ENCODE results near the gene TOM1L2.
"Not testable (repeated sequence)": the region's sequence is repeated elsewhere in the genome, so short reads cannot be mapped to it uniquely, and the experiment has no call there.

The TOM1L2 gene

DNA sequence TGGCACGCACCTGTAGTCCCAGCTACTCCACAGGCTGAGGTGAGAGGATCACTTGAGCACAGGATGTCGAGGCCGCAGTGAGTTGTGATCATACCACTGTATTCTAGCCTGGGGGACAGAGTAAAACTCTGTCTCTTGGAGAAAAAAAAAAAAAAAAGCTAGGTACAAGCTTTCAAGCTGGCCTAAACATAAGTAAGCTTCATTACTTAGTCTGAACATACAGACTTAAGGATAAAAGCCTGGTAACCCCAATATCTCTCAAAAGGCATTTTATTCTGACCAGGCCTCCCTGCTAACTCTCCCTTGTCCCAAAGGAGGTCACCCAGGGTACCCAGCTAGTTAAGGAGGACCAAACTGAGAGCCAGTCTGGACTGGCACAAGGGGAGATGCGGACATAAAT lies 46.2 kb downstream of the TOM1L2 start:
- DNase-seq (ENCODE audit: low spot score) (no peak), FAIRE-seq (no peak)

DNA sequence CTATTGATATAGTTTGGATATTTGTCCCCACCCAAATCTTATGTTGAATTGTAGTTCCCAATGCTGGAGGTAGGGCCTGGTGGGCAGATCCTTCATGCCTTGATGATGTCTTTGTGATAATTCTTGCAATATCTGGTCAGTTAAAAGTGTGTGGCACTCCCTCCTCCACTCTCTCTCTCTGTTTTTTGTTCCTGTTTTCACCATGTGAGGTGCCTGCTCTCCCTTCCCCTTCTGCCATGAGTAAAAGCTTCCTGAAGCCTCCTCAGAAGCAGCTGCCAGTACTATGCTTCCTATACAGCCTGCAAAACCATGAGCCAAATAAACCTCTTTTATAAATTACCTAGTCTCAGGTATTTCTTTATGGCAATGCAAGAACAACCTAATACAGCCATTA lies 47.3 kb downstream of the TOM1L2 start:
- FAIRE-seq = no peak
- no peak for DNase-seq (ENCODE audit: low spot score)

DNA sequence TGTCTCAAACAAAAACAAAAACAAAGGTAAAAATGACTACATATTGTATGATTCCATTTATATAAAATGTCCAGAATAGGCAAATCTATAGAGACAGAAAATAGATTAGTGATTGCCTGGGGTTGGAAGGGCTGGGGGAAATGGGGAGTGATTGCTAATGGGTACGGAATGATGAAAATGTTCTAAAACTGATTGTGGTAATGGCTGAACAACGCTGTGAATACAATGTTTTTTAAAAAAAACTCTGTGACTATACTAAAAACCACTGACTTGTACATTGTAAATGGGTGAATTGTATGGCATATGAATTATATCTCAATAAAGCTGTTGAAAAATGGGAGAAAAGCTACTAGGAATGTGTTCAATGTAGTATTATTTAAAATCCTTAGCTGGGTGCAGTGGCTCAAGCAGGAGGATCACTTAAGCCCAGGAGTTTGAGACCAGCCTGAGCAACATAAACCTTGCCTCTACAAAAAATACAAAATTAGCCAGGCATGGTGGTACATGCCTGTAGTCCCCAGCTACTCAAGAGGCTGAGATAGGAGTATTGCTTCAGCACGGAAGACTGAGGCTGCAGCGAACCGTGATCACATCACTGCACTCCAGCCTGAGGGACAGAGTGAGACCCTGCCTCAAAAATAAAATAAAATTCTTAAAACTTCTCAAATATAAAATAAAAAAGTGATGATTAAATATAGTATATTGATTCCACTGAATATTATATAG lies 47.9 kb downstream of the TOM1L2 start:
- no peak for FAIRE-seq
- DNase-seq (ENCODE audit: low spot score) = no peak

DNA sequence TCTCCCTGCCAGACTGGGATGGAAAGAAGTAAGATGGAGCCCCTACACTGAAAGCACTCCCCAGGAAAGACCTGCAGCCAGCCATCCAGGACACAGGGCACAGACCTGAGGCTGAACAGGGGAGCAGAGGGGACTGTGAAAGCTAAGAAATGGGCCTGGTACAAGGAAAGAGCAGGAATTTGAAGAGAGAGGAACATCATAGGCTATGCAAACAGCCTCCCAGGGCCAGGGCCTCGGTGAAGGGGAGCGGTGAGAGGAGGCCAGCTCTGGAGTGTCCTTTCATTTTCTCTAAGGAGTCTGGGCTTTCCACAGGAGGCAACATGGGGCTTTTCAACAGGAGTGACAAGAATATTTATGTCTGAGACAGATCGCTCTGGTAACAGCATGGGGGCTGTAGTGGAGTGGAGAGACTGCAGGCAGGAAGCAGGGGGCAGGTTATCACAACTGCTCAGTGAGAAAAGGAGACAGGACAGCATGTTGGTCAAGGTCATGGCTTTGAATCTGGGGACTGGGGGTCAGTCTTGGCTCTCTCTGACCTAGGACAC lies 50.1 kb downstream of the TOM1L2 start:
- no peak for FAIRE-seq
- DNase-seq (ENCODE audit: low spot score) = no peak

DNA sequence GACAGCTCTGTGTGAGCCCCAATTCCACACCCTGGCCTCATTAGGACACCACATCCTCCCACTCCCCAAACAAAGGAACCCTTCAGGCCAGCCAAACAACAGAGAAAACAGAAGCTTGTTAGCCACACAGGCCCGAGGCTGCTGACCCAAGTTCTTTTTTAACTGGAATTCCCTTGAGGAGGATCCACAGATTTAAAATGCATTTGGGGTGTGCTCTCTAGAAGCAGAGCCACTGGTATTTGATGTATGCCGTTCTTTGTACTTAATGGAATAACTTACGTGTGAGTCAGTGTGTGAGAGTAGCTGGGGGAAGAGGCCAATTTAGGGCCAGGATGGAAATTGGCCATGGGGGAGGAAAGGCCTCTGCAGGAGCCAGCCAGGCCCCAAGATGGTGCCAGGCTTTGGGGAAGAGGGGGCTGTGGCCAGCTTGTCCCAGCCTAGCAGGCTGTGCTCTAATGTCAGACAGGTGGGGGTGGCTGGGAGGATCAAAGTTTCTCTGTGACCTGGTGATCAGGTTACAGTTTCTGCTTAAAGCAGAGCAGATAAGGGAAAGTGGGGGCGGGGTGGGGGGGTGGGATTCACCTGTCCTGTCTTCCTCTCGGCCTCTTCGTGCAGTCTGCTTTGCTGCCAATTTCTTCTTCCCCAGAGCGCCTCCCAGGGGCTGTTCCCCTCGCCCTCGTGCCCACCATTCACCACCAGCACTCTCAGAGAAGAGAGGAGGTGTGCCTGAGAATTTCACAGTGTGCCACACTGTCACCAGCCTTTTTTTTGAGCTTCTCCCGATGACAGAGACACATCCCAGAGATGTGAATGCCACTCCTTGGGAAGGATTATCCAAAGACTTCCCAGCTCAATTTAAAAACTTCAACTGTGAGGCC lies 50.8 kb downstream of the TOM1L2 start:
- FAIRE-seq = peak; percentile 13
- DNase-seq (ENCODE audit: low spot score) = peak; percentile 83

DNA sequence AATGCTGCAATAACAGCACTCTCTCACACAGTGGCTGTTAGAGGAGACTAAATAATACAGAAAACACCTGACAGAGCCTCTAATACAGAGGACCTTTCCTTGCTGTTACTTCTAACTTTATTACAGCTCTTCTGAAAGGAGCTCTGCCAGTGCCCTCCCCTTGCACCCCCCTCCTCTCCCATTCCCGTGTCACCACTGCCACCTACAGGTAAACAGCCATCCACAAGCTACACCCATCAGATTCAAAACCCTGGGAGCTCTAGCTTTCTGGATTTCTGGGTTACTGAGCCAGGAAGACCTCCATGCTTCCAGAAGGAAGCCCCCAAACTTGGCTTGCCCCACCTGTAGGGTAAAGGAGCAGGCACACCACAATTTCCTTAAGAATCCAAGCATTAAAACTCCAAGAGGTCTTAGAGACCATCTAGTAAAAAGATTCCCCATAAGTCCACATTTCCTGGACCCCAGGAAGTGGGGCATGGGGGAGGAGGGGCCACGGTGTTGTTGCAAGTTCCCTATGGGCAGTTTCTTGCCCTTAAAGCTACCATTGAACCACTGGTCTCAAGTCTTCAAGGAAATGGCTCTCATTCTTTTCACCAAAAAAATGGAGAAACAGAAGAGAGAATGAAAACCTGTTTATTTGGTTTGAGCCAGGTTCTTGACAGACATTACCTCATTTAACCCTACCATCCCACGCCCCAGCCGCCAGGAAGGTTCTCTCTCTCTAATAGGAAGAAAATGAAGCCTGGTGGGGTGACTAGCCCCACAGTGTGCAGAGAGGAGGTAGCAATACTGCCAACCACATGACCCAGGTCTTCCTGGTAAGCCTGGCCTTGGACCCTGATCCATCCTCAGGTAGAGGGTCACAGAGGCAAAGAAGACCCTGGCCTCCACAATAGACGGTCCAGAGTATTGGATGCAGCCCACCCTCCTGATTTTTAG lies 52.8 kb downstream of the TOM1L2 start:
- DNase-seq (ENCODE audit: low spot score) (peak; percentile 70), FAIRE-seq (no peak)

DNA sequence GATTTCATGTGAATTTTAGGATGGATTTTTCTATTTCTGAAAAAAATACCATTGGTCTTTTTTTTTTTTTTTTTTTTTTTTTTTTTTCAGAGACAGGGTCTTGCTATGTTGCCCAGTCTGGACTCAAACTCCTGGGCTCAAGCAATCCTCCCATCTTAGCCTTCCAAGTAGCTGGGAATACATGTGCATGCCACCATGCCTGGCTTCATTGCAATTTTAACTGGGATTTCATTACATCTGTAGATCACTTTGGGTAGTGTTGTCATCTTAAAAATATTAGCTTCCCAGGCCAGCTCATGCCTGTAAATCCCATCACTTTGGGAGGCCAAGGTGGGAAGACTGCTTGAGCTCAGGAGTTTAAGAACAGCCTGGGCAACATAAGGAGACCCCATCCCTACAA lies 54.8 kb downstream of the TOM1L2 start:
- FAIRE-seq = no peak
- DNase-seq (ENCODE audit: low spot score) = no peak

DNA sequence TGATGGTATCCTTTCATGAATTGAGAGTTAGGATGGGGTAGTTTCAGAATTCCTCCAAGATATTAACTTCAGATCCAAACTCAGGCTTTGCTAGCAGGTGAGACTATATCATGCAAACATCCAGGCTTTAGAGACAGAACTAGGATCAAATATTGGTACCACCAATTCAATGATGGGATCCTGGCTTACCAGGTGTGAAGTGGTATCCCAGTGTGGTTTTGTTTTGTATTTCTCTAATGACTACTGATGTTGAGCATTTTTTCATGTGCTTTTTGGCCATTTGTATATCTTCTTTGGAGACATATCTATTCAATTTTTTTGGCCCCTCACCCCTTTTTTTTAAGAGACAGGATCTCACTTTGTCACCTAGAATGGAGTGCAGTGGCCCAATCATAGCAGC lies 57.0 kb downstream of the TOM1L2 start:
- FAIRE-seq = no peak
- no peak for DNase-seq (ENCODE audit: low spot score)

DNA sequence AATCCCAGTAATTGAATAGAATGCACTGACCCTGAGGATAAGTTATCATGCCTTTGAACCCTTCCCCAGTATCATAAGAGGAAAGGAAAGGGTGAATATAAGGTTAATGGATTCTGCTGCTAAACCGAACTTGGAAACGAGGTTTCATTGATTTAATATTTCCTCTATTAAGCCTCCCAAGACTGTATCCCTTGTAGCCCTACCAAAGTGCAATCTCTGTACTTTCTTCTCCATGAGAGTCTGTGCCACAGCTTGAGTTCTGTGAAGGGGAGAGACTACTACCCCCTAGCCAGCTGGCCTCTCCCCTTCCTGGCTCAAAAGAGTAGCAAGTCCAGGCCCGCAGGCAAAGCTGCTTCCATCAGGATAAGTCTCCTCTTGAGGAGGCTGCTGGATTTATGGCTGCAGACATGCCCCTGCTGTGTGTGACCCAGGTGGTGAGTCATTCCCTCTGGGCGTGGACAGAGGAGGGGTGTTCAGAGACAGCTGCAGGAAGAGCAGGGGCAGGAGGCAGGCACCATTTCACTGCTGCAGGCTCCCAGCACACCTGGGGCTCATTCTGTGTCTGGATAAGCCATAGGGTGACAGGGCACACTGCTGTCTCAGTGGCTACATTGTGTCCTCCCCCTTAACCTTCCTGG lies 58.4 kb downstream of the TOM1L2 start:
- FAIRE-seq (peak; percentile 97), DNase-seq (ENCODE audit: low spot score) (peak; percentile 94)

DNA sequence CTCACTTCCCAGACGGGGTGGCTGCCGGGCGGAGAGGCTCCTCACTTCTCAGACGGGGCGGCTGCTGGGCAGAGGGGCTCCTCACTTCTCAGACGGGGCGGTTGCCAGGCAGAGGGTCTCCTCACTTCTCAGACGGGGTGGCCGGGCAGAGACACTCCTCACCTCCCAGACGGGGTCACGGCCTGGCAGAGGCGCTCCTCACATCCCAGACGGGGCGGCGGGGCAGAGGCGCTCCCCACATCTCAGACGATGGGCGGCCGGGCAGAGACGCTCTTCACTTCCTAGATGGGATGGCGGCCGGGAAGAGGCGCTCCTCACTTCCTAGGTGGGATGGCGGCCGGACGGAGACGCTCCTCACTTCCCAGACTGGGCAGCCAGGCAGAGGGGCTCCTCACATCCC lies 59.9 kb downstream of the TOM1L2 start:
- FAIRE-seq; DNase-seq (ENCODE audit: low spot score): not testable (repeated sequence)

DNA sequence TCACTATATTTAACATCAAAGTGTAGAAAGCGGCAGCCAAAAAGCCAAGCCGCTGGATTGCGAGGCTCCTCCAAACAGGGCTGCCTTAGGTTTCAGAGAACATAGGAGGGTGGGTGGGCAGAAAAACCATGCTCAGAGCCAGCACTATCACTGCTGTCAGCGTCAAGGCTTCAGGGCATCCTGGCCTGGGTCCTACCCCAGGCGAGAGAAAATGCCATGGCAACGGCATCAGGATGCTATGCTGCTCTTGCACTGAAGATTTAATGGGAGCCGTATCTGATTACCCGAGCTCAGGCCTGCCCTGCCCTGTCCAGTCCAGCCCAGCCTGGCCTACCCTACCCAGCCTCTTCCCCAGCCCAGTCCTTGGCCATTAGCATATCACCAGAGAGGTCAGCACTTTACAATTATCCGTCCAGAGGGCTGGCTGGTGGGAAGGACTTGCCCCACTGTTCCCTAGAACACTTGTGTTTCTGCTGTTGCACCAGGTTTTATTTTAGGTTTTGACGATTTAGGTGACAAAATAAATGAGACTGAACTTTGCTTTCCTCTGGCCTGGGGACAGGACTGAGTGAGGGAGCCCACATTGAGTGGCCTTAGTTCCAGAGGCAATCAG lies 61.1 kb downstream of the TOM1L2 start:
- FAIRE-seq (no peak), DNase-seq (ENCODE audit: low spot score) (no peak)

DNA sequence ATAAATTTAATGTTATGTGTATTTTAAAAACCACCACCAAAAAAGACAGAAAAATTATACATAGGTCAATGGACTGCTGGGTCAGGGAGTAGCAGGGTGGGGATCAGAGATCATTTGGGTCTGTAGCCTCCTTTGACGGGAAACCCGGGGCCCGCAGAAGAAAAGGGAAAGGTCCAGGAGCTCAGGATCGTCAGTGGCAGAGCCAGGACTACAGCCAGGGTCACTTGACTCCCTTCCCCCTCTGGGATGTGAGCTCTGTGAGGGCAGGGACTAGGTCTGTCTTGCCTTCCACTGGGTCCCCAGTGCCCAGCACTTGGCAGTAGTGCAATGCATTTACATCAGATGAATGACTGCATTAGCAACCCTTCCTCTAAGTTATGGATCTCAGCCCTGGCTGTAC lies 62.1 kb downstream of the TOM1L2 start:
- DNase-seq (ENCODE audit: low spot score) = no peak
- no peak for FAIRE-seq

DNA sequence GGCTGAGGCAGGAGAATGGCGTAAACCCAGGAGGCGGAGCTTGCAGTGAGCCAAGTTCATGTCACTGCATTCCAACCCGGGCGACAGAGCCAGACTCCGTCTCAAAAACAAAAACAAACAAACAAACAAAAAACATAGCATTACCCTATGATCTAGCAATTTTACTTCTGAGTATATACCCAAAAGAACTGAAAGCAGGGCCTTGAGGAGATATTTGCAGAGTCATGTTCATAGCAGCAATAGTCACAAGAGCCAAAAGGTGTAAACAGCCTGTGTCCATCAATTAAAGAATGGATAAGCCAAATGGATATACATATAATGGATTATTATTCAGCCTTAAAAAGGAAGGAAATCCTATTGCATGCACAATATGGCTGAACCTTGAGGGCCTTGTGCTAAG lies 63.1 kb downstream of the TOM1L2 start:
- DNase-seq (ENCODE audit: low spot score) (no peak), FAIRE-seq (no peak)

DNA sequence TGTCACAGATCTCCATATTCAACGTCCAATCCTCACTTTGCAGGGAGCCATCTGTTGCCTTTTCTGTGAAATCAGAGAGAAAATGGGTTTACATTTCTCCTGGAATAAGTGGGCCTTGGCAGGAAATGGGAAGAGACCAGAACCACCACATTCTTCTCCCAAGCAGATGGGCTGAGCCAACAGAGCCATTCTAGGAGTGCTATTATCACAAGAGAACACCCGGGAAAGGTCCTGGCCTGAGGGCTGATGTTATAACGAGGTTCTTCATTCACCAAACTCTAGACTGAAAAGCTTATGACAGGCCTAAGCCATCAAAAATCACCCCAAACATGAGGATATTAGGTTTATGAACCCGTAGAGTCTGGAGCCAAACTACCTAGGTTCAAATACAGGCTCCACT lies 64.7 kb downstream of the TOM1L2 start:
- DNase-seq (ENCODE audit: low spot score) = no peak
- no peak for FAIRE-seq

DNA sequence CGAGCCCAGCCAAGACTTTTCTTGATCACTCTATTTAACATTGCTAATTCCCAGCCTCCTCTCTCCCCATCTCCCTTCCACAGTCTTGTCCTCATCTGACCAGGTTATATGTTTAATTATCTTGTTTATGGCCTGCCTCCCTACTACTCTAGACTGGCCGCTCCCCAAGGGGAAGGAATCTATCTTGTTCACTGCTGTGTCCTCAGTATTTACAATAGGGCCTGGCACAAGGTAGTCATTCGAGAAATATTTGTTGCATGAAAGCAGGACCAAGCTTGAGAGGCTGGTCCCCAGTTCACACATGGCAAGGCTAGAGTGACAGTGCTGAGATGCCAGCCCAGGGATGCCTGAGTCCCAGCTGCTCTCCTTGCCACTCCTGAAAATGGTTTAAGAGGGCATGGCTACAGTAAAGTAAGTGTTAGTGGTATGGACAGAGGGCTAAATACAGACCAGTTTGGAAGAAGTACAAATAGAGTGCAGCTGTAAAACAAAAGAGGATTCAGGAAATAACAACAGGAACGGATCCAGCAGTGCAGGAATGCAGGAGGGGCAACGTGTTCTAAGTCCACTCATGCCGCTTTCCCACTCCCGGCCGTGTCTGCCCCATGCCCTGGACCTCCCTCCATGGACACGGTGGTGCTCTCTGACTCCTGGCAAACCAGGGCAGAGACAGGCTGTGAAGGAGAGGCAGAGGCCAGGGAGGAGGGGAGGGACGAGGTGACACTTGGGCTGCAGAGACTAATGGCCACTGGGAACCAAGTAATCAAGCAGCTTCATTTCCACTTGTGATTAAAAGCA lies 65.6 kb downstream of the TOM1L2 start:
- FAIRE-seq (peak; percentile 9), DNase-seq (ENCODE audit: low spot score) (no peak)

DNA sequence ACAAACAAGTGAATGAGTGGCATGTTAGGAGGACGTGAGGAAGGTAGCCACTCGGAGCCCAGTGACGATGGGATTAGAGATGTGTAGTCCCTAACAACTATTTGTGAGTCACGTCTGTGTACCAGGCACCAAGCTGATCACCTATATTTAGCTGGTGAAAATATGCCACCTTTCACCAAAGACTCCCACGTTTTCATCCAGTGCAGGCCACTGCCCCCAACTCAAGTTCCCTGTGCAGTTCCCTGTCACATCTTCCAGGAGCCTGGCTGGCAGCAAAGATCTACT lies 67.2 kb downstream of the TOM1L2 start:
- FAIRE-seq (no peak), DNase-seq (ENCODE audit: low spot score) (no peak)

DNA sequence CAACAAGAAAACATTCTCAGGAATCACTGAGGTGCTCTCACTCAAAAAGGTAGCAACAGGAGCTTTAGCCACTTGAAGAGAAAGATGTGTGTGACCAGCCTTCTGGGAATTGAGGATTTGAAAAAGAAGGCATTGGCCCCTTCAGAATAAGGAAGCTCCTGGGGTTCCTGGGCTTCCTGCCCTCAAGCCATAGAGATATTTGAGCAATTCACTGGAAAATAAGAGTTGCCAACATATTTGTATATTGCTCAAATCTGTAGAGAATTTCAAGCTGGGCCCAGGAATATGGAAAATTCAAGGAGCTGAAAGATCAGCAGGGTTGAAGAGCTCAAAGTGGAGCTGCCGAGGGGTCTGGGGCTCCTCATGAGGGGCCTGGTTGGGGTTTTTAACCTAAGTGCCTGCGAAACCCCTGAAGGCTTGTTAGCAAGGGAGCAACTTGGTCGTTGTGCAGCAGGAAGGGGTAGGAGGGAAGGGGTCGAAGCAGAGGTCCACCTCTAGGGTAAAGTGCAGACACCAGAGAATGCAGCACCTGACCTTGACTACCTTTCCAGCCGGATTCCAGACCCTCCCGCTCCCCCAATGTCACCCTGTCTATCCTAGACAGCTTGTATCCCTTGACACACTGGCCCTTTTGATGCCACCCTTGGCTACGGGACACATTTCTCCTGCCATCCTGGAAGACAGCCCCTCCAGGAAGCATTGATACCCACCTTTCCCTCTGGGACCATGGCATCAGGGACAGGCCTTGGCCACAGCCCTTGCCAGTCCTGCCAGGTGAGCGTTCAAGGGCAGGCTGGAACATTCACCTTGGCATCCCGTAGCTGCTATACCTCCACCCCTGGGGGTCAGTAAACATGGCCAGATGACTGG lies 67.8 kb downstream of the TOM1L2 start:
- FAIRE-seq (no peak), DNase-seq (ENCODE audit: low spot score) (no peak)

DNA sequence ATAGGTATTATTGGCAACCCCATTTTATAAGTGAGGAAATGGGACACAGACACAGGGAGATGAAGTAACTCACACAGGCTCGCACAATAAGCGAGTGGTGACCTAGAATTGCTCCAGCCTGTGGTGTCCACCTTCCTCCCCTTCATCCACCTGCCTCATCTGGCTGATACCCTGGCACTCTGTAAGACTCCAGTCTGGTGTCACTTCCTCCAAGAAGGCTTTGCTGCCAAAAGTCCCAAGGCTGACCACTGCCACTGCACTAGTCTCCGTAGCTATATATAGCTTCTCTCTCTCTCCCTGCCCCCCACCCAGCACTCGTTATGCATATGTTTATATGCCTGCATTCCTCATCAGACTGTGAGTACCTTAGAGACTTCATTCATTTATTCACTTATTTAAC lies 69.3 kb downstream of the TOM1L2 start:
- DNase-seq (ENCODE audit: low spot score) (no peak), FAIRE-seq (no peak)

DNA sequence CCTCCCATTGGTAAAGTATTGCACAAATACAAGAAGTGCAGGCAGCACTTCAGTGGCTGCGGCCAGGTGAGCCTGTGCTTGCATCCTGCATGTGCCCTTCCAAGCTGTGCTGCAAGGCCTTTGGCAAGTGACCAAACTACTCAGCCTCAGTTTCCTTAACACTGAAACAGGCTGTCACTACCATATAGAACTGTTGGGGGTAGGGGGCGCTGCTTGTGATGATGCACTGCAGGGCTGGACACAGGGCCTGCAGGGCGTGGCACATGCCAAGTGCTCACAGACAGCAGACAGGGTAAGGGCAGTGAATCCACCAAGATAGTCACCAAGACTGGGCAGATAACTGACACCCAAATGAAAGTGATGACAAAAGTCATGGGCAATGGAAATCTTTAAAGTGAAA lies 69.8 kb downstream of the TOM1L2 start:
- FAIRE-seq = no peak
- no peak for DNase-seq (ENCODE audit: low spot score)

Measured in urothelium cell line (cell line).